GM10248 (cell line): ENCODE results near the gene PRKCD.

Experiments used
- CTCF ChIA-PET: fragments of 300-600 bp; sonication (Branson Sonifier 250); formaldehyde crosslinking; extraction: SDS; loops from one replicate; lab custom pipeline; 2021; ENCODE audit warnings: antibody characterized with exemption; lab: Yijun Ruan, JAX
- POLR2A ChIA-PET: fragments of 350-650 bp; sonication (Branson Sonifier 250); formaldehyde crosslinking; extraction: SDS; loops from one replicate; lab custom pipeline; 2020; ENCODE audit warnings: antibody characterized with exemption; lab: Yijun Ruan, JAX
- DNase-seq: peaks from one replicate; pipeline ENCODE4 v3.0.0; 2012; ENCODE audit errors: extremely low spot score
- CTCF ChIP-seq: IDR thresholded peaks from 2 replicates; pipeline ENCODE4 v1.5.1; 2012; ENCODE audit warnings: mild to moderate bottlenecking, low read depth; ENCODE audit errors: extremely low read depth, missing control alignments, control extremely low read depth

Gene PRKCD

GRCh38 chr3:53167418-53168174 lies 6.6 kb downstream of the PRKCD start:
- CTCF ChIA-PET = interaction anchor here (0.9 to 10.7 kb wide), 2 partner anchors 14 to 29 kb away, joined by 3 to 66 read pairs; no protein-coding TSS in a partner anchor
- POLR2A ChIA-PET = interaction anchor here (0.6 kb wide), 1 partner anchor 54 kb away, joined by 10 read pairs; no protein-coding TSS in a partner anchor
- no peak for TF ChIP-seq CTCF
- DNase-seq = no peak

GRCh38 chr3:53168175-53168923 lies 7.3 kb downstream of the PRKCD start:
- no peak for DNase-seq
- no peak for TF ChIP-seq CTCF
- CTCF ChIA-PET = interaction anchor here (0.9 to 10.7 kb wide), 4 partner anchors 14 to 28 kb away, joined by 3 to 66 read pairs (median 4); no protein-coding TSS in a partner anchor
- POLR2A ChIA-PET = interaction anchor here (0.6 kb wide), 1 partner anchor 53 kb away, joined by 10 read pairs; no protein-coding TSS in a partner anchor

GRCh38 chr3:53169045-53169831 lies 8.2 kb downstream of the PRKCD start:
- POLR2A ChIA-PET = no interaction called here
- TF ChIP-seq CTCF = no peak
- DNase-seq = no peak
- CTCF ChIA-PET = interaction anchor here (0.8 to 10.7 kb wide), 10 partner anchors 10 to 55 kb away, joined by 3 to 66 read pairs (median 6); partner anchors contain the start of gene PRKCD

- POLR2A ChIA-PET = interaction anchor here (0.6 kb wide), 1 partner anchor 1114 kb away, joined by 3 read pairs; no protein-coding TSS in a partner anchor
- CTCF ChIA-PET = interaction anchor here (0.8 to 10.7 kb wide), 11 partner anchors 10 to 55 kb away, joined by 3 to 66 read pairs (median 4); partner anchors contain the start of gene PRKCD
- no peak for TF ChIP-seq CTCF
- no peak for DNase-seq
Measured at GRCh38 chr3:53169832-53170324, 8.9 kb downstream of the PRKCD start.

GRCh38 chr3:53170325-53171063 lies 9.5 kb downstream of the PRKCD start:
- TF ChIP-seq CTCF = no peak
- POLR2A ChIA-PET = interaction anchor here (0.6 kb wide), 1 partner anchor 1115 kb away, joined by 3 read pairs; no protein-coding TSS in a partner anchor
- peak; percentile 78 for DNase-seq
- CTCF ChIA-PET = interaction anchor here (0.8 to 10.7 kb wide), 11 partner anchors 10 to 56 kb away, joined by 3 to 66 read pairs (median 5); partner anchors contain the start of gene PRKCD
